Jurkat, Clone E6-1 (cell line): ENCODE measurements around the gene CMKLR1.

Source experiments
- DNase-seq: peaks from one replicate; pipeline ENCODE4 v3.0.0-alpha.2; 2011; ENCODE audit warnings: low read depth, low spot score
- H3K4me3 ChIP-seq: 2 replicates; pipeline ENCODE4 v1.5.1; 2011; ENCODE audit warnings: mild to moderate bottlenecking, low read length, control low read depth, moderate library complexity

Gene CMKLR1

DNA sequence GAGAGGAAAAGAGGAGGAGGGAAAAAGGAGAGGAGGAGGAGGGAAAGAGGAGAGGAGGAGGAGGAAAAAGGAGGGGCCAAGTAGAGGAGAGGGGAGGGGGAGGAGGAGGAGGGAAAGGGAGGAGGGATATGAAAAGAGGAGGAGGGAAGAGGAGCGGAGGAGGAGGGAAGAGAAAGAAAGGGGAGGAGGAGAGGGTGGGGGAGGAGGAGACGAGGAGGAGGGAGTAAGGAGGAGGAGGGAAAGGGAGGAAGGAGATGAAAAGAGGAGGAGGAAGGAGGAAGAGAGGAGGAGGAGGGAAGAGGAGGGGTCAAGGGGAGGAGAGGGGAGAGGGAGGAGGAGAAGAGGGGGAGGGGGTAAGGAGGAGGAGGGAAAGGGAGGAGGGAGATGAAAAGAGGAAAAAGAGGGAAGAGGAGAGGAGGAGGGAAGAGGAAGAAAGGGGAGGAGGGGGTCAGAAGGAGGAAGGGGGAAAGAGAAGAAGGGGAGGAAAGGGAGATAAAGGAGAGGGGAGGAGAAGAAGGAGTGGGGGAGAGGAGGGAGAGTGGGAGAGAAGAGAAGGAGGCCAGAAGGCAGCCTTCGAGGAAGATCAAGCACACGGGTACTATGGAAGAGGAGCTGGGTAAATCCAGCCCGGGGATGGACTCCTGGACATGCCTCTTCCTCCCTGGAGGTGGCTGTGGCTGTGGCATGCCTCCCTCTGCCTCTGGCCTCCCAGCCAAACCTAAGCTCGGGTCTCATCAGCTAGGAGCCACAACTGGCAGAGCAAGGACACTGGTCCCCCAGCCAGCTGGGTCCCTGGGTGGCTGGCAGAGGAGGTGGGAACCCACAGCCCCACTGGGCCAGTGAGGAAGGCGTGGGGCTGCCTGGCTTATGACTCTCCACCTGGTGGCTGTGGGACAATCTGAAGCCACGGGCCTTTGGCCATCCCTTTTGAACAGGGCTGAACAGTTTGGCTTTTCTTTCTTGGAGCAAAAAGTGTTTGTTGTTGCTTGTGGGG is 3.0 kb upstream of the CMKLR1 start:
- no peak overlapping the region for H3K4me3 ChIP-seq
- no peak for DNase-seq

DNA sequence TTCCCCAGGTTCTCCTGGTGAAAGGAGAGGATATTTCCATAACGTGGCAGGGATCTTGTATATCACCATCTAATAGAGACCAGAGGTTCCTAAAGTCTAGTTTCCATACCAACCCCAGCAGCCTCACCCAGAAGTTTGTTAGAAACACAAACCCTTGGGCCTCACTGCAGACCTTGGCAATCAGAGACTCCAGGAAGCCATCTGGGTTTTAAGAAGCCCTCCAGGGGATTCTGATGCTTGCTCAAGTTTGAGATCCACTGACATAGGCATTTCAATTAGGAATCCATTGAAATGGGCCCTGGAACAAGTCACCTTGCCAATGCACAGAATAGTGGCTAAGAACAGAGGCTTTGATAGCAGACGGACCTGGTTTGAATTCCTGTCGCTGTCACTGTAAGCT is 2.2 kb upstream of the CMKLR1 start:
- no peak overlapping the region for H3K4me3 ChIP-seq
- no peak for DNase-seq

DNA sequence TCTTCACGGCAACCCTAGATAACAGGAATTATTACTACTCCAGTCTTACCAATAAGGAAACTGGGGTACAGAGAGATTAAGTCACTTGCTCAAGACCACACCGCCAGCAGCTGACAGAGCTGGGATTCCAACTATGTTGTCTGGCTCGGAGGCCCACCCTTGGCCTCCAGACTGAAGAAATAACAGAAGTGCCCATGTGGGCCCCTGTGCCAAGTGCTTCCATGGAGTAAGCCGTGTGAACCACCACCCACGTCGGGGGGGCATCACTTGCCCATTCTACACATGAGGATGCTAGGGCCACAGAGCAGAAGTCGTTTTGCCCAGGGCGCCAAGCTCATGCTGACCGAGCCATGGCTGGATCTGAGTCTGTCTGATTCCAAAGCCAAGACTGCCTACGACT is 926 bp upstream of the CMKLR1 start:
- H3K4me3 ChIP-seq = no peak overlapping the region
- no peak for DNase-seq

DNA sequence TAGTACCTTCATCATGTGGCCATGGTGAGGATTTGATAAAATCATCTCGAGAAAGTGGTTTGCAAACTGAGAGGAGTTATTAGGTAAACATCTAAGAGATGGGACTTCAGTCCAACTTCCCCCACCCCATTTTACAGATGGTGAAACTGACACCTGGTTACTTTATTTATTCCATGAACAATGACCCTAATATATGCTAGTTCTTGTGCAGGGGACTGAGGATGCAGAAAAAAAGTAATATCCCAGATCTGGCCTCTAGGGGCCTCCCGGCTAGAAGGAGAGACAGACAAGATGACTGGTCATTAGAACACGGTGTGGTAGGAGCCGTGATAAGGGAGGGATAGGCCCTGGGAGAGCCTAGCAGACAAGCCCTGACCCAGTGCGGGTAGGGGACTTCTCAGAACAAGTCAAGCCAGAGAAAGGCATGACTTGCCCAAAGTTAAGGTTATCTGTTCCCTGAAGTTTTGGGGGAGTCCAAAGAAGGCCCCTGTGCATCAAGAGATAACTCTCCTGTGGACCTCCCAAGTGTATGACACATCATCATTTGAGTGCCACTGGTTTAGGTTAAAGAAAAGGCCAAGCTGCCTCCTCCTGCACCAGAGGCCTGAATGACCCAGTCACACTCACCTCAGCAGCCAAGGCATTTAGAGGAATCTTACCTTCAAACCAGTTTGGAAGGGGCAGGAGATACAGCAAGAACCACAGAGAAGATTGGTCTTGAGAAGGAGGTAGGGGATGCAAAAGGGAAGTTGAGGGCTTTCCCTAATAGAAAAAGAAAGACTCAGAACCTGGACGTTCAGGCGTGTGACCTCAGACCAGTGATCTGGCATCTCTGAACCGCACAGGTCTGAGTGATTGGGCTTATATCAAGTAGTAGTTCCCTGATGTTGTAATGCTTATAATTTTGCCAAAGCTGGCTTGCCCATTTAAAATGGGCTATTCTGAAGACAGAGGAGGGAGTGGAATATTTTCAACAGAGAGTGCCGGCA is 1.6 kb downstream of the CMKLR1 start:
- H3K4me3 ChIP-seq = no peak overlapping the region
- DNase-seq = peak; percentile 16

DNA sequence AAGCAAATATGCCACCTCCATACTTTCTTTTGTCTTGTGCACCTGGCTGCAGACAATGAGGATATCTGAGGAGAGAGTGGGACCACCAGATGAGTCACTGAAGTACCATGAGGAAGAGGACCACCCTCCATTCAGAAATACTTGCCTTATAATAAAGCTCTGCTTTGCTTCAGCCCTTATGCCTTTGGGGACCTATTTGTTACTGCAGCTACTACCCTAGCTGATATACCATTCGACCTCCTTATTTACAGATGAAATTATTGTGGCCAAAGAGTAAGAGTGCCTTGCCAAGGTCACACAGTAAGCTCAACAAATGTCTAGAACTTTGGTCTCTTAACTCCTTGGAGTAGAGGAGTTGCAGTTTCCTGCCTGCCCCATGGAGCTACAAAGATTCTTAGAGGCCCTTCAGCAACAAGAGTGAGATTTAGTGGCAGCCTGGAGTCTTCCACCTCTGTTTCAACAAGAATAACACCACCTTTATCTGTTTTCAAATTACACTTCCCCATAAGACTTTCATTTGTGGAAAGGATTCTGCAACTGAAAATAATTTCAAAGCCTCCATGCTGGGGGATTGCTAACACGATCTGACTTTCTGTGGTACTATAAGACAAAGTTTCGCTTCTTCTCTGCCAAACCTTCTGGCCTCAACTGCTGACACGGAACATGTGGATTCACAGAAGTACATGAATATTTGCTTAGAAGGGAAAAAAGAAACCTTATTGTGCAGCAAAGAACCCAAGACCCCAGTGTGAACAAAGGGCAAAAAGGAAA is 3.6 kb downstream of the CMKLR1 start:
- no peak for DNase-seq
- no peak overlapping the region for H3K4me3 ChIP-seq

DNA sequence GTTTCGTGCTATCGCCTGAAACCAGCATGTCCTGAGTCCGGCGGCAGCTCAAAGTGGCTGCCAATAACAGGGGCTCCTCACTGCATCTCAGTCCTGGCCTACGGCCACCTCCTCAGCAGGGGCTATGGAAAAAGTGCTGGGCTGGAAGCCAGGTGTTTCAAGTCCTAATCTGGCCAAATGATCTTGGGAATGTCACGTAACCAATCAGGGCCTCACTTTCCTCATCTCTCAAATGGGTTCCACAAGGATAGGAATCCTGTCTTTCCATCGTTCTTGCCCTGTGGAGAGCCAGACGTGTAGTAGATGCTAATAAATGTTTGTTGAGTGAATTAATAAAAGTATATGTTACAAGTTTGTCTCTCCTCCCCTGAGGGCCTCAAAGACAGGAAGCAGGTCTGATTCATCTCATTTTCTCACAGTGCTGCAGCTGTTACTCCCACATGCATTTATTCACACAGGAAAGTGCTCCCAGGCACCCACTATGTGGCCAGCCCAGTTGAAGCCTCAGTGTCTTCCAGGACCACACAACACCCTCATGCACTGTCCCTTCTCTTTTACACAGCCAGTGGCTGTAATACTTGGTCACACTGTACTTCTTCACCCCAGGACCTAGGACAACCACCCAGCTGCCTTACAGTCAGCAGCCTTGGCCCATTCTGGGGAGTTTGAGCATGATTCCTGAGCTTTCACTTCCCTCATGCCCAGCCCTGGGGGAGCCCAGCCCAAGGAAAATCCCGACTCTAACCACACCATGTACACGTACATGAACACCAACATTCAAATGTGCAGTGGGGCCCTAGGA is 5.0 kb downstream of the CMKLR1 start:
- peak; percentile 41 for DNase-seq
- no peak overlapping the region for H3K4me3 ChIP-seq

DNA sequence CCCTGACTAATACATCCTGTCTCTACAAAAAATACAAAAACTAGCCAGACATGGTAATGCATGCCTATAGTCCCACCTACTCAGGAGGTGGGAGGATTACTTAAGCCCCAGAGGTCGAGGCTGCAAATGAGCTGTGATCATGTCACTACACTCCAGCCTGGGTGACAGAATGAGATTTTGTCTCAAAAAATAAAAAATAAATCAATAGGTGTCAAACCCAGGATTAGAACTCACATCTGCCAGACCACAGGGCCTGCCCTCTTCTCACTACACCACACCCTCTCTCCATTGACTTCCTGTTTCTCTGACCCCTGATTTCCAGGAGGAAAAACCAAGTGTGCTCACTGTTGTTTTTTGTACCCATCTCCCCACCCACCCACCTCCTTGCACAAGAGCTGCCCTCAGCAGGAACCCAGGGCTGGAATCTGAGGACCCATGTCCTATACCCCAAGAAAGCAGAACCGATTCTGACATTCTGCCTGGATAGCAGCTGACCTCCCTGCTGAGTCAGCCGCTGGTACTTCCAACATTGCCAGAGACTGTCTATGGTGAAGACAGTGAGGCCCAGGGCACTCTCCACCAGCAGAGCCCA is 6.2 kb downstream of the CMKLR1 start:
- H3K4me3 ChIP-seq = no peak overlapping the region
- DNase-seq = no peak

DNA sequence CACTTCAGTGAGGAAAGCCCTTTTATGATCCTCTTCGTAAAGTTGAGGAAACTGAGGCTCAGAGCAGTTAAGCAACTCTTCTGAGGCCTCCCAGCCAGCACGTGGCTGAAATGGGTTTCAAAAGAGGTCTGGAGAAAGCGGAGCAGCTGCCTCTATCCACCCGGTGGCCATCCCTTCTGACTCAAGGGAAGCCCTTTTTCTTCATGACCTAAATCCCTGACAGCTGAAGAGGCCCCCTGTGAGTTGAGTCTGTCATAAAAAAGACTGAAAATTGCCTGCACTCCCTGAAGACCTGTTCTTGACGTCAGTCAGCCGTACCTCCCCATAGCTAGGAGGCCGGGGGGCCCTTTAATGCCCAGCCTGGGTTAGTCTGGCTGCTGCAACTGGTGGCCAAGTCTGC is 10.7 kb downstream of the CMKLR1 start:
- H3K4me3 ChIP-seq = no peak overlapping the region
- no peak for DNase-seq

DNA sequence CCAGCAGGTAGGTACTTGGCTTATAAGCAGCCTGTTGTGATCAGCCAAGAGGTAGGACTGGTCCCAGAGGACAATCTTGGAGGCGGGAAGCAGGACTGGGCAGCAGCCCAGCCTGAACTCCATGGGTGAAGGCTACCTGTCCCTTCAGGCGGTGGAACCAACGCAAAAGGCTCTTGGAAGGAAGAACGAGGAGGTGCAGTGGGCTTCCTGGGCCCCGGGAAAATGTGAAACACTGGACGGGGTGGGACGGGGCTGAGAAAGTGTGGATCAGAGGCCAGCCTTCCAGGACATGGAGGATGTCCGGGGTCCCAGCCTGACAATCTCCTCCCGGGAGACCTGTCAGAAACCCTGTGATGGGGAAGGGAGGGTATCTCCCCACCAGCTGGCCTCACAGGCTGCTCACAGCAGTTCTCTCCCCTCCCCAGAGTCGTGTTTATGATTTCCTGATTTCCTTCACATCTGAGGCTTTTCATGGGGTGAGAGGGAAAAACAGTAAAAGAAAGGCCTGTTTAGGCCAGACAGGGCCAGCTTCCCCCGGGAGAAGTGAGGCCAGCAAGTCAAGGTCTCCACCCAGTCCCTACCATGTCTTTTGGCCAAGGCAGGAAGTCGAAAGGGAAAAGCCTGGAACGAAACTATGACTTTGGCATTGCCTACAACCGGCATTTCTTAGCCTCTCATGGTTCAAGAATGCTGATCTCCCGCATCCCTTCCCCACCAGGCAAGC is 11.3 kb downstream of the CMKLR1 start:
- DNase-seq = no peak
- H3K4me3 ChIP-seq = no peak overlapping the region

DNA sequence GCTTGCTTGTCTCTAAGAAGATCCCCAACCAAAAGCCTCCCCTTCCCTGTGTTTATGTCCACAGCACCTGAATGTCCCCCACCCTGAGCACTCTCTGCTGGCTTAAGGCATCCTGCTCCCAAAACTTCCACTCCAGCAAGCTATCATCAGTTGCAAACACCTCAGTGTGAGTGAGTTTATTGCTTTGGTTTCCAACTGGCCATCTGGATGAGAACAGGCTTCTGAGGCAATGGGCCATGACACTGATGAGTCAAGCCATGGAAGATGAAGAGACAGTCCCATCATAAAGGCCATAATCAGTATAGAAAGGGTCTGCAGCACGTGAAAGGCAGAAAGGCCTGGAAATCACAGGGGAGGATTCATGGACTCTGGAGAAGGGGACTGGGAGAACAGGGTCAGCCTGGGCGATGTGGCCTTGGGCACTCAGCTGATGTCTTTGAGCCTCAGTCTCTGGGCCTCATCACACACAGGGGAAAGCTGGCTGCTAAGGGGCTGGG is 12.8 kb downstream of the CMKLR1 start:
- H3K4me3 ChIP-seq = no peak overlapping the region
- DNase-seq = no peak

DNA sequence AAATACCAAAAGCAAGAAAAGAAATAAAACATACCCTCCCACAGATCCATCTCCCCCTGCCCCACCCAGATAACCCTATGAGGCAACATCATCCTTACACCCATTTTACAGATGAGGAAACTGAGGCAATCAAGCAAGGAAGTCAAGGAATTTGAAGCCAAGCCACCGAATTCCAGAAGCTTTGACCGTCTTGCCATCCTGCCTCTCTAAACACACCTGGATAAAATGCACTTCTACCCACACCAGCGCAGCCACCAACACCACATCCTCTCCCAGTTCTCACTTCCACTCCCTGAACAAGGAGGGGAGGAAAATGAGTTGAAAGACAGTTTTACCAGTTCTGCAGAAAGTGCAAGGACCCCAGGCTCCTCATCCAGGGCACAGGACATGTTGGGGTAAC is 13.6 kb downstream of the CMKLR1 start:
- no peak overlapping the region for H3K4me3 ChIP-seq
- DNase-seq = no peak

DNA sequence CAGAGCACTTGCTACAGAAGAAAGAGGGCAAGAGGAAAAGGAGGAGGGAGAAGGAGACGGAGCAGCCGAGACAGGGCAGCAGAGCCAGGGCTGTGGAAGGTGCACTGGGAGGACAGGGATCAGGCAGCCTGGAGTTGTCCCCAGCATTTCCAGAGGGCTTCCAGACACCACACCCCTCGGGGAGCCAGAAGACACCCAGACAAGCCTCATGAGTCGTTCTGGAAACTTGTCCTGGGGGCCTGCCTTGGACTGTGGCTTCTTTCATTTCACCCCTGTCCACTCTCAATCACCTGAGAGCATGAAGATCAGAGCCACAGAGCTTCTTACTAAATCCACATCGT is 14.1 kb downstream of the CMKLR1 start:
- no peak for DNase-seq
- H3K4me3 ChIP-seq = no peak overlapping the region

DNA sequence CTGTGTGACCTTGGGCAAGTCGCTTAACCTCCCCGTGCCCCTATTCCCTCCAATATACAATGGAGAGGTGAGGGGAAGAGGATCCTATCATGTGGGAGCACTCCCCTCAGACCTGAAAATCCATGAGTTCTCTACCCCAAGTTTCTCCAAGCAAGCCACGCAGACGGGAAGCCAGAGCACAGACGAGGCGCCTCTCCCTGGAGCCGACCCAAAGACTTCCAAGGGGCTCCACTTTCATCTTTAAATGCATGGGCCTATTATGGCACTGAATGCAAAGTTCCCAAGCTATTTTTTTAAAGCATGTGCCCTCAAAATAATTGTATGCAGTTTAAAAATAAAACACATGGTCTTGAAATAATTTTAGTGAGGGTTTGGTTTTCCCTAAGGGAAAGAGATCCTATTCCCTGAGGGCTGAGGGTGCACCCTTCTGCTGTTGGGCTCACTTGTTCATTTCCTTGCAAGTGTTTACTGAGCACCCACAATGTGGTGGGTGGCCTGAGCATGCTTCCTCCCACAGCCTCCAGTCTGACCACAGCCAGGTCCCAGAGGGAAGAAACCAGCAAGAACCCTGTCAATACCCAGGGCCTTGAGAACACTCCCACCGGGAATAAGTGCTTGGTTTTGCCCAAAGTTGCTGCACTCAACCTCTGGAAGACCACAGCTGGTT is 14.6 kb downstream of the CMKLR1 start:
- H3K4me3 ChIP-seq = no peak overlapping the region
- no peak for DNase-seq

DNA sequence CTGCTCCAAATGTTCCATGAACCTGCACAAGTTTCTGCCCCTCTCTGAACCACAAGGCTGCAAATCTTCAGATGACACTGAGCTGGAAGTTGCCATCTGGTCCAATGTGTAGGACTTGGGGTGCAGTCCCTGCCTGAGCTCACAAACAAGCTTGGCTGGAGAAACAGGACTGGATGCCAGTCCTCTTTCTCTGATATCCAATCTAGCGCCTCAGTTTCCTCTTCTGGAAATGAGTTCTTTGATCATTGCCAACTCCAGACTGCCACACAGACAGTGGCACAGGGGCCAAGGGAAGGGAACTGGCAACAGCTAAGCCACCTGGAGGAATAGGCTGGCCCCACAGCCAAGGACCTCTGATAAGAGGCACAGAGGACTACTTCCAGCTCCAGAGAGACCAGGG is 15.5 kb downstream of the CMKLR1 start:
- DNase-seq = no peak
- no peak overlapping the region for H3K4me3 ChIP-seq

DNA sequence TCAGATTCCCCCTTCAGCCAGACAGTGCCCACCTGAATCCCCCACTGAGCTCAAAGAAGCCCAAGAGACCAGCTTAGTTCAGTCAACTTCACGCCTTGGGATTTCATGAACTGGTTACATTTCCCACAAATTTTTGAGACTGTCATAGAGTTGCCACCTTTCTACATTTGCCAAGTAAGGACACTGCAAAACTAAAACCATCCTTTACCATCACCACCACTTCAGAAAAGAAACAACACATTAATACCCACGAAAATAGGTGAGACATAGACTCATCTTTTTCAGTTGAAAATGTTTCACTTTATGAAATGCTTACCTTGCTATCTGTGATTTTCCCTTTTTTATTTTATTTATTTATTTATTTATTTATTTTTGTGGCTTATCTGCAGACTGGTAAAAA is 16.1 kb downstream of the CMKLR1 start:
- no peak for DNase-seq
- H3K4me3 ChIP-seq = no peak overlapping the region

DNA sequence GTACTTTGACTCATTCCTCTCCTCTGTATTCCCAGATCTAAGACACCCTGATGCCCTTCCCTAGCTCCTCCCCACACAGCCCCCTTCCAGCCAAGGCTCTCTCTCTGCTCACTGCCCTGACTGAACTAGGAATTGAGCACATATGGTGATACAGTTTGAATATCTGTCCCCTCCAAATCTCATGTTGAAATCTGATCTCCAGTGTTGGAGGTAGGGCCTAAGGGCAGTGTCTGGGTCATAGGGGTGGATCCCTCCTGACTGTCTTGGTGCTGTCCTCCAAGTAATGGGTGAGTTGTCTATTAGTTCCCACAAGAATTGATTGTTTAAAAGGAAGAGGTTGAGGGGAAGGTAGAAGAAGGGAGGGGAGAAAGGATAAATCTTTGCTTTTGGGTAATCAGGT is 17.4 kb downstream of the CMKLR1 start:
- no peak overlapping the region for H3K4me3 ChIP-seq
- DNase-seq = no peak
